ENCODE data around the gene GSTO2.

The GSTO2 gene

GRCh38 chr10:104339469-104340110 lies 70.6 kb downstream of the GSTO2 start:
- DNase-seq (ENCODE audit: low read depth in 2 of 2): no peak

DNA sequence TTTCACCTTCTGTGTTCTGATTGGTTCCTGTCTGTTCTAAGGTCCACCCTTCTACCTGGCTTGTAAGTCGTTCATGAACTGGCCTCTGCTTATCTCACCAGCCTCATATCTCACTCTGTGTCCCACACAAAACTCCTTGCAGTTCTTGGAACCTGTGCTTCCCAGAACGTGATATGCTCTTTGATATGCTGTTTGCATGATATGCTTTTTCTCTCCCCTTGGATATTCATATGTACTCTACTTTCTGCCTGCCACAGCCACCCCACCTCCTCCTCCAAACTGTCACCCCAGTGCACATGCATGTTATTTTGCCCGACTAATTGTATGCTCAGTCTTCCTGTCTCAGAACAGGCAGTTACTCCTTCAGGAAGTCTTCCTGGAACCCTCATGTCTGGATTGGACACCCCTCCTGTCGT lies 71.1 kb downstream of the GSTO2 start:
- no peak for DNase-seq (ENCODE audit: low read depth in 2 of 2)

DNA sequence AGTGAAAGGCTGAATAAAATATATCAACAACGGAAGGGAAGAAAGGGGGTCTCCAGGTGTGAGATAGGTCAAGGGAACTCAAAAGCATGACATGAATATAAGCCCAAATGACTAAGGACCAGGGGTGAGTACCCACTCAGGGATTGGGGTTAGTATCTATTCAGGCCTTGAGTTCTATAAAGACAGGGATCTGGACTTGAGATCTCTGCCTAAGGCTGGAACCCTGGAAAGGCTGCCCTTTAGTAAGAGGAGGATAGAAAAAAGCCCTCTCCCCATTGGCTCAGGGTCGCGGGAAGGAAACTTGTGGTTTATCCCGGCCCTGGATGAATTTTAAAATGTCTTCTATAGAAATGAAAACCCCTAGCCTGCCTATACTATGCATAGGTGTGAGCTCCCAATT lies 71.7 kb downstream of the GSTO2 start:
- no peak for DNase-seq (ENCODE audit: low read depth in 2 of 2)

GRCh38 chr10:104342941-104343411 lies 74.0 kb downstream of the GSTO2 start:
- DNase-seq (ENCODE audit: low read depth in 2 of 2): no peak

GRCh38 chr10:104344219-104344618 lies 75.2 kb downstream of the GSTO2 start:
- no peak for DNase-seq (ENCODE audit: low read depth in 2 of 2)

DNA sequence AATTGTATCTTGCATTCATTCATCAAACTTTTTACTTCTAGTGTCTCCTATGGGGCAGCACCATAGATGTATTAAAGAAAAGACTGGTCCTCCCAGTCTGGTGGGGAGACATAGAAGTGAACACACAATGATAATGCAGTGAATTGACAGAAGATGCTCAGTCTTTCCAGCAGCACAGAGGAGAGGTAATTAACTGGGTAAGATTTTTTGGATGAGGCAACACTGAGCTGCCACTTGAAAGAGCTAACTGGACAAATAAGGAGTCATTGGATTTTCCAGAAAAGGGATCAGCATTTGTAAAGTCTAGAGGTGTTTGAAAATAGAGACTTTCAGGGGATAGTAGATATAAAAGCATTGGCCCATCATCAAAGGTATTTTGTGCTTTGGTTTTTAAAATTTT lies 76.5 kb downstream of the GSTO2 start:
- no peak for DNase-seq (ENCODE audit: low read depth in 2 of 2)

GRCh38 chr10:104345941-104346340 lies 77.0 kb downstream of the GSTO2 start:
- DNase-seq (ENCODE audit: low read depth in 2 of 2): no peak

- DNase-seq (ENCODE audit: low read depth in 2 of 2): no peak
These were observed 78.5 kb downstream of the GSTO2 start for GRCh38 chr10:104347295-104348045.

DNA sequence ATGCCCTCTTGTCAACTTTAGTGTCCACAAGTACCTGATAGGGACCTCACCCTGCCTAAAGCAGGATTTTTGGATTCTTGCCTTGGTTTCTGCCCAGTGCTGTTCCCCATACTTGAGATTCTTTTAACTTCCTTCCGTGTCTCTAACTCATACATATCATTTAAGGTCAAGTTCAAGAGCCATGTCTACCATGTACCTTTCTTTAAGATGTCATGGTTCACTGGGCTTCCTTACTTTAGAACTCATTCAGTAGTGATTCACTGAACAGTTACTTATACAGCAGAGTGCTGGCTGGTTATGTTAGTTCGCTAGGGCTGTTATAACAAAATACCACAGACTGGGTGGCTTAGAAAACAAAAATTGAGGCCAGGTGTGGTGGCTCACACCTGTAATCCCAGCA lies 79.6 kb downstream of the GSTO2 start:
- DNase-seq (ENCODE audit: low read depth in 2 of 2): no peak

GRCh38 chr10:104349623-104350126 lies 80.7 kb downstream of the GSTO2 start:
- no peak for DNase-seq (ENCODE audit: low read depth in 2 of 2)

DNA sequence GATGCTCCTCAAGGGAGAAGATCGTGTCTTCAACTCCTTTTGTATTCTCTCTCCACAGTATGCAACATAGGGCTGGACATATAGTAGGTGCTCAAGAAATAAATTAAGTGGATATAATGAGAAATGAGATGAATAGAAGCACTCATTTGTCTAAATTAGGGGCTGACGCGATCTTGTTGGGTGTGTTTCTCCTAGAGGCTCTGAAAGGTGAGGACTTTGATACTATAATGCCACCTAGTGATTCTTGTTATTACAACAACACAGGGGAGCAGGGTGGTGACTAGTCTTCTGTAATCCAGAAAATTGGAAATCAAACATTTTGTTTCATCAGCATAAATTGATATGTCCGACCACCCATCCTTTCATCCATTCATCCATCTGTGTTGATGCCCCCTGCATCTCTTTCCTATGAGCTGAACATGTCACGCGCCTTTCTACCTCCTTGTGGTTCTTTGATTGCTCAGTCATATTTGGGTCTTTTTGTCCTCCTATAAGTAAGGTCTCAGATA lies 81.2 kb downstream of the GSTO2 start:
- DNase-seq (ENCODE audit: low read depth in 2 of 2): no peak

DNA sequence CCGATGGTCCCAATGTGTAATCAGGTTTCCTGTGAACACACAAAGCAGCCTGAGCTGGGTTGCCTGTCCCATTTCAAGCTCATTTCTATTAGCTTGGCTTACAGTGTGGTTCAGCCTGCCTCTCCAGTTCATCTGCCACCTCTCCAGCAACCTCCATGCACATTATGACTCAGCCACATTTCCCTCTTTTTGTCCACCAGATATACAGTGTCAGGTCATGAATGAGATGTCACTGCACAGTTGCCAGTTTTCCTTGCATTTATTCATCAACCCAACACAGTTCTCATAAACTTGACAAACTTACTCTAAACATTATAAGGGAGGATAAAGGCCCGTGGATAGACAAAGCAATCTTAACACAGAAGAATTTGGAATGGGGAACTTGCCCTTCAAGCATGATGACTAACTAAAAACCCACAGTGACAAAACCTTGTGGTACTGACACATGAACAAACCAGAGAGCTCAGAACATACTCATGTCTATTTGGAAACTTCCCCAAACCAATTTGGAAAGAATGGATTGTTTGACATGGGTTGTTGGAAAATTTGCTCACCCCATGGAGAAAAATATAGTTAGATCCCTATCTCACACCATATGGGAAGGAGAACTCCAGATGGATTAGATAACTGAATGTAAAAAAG lies 82.2 kb downstream of the GSTO2 start:
- no peak for DNase-seq (ENCODE audit: low read depth in 2 of 2)

GRCh38 chr10:104351919-104352318 lies 82.9 kb downstream of the GSTO2 start:
- DNase-seq (ENCODE audit: low read depth in 2 of 2): no peak

GRCh38 chr10:104353325-104354048 lies 84.5 kb downstream of the GSTO2 start, which contains the start of gene CFAP58:
Gene CFAP58, plus strand, starts transcription at chr10:104353833. Its CDS starts 65 bp downstream, at chr10:104353898.
- DNase-seq (ENCODE audit: low read depth in 2 of 2): peak; percentile 75 to 80

All from stimulated activated CD4-positive, alpha-beta T cell treated with anti-CD3 and anti-CD28 coated beads, Interleukin-1b, Interleukin-23, amount 100 ng/mL, for 1 hour (primary cell).